ENCODE data around the gene MOV10L1. TPM values are rescaled to one million over a fixed set of nuclear protein-coding genes. Genes with fewer than 3 reads are reported as not detected.

Gene MOV10L1
- total and polyA plus RNA-seq, 2 experiments from 2014 or later: 0.73 to 1.8 TPM

- DNase-seq (ENCODE audit: low spot score) (no peak), ATAC-seq (no peak)
- Histone ChIP-seq H3K27ac (ENCODE audit: low read depth) (no peak overlapping the region), H3K4me3 (no peak overlapping the region), H3K4me1 (ENCODE audit: insufficient read depth) (no peaks in the 10 kb centered on the region), H3F3A (replicated peaks; ENCODE audit: low read depth) (no peaks in the 10 kb centered on the region), H3K36me3 (ENCODE audit: insufficient read depth) (no peaks in the 10 kb centered on the region), H2AFZ (no peak overlapping the region), H3K79me2 (replicated peaks; ENCODE audit: insufficient read depth) (no peaks in the 10 kb centered on the region), H4K20me1 (replicated peaks; ENCODE audit: insufficient read depth) (no peaks in the 10 kb centered on the region), H3K27me3 (ENCODE audit: insufficient read depth) (no peaks in the 10 kb centered on the region), H3K9me2 (ENCODE audit: insufficient read depth) (no peaks in the 10 kb centered on the region), H3K4me2 (no peak overlapping the region)
- no peaks in the 10 kb centered on the region for H3K36me3 Mint-ChIP-seq (ENCODE audit: low read depth)
- H3K4me3 Mint-ChIP-seq: no peak overlapping the region
- peaks cover 6% of the 10 kb centered on the region; the same call in 2 of the 3 replicates for H3K4me1 Mint-ChIP-seq
- TF ChIP-seq JUNB (IDR thresholded peaks at IDR 0.05; ENCODE audit: unreplicated experiment) (no peak), ETS1 (IDR thresholded peaks at IDR 0.05) (no peak), CTCF (conservative IDR thresholded peaks at IDR 0.05; ENCODE audit: low read depth in 2 of 2) (no peak), REST (IDR thresholded peaks at IDR 0.05; ENCODE audit: unreplicated experiment) (no peak), POLR2AphosphoS5 (IDR thresholded peaks at IDR 0.05; ENCODE audit: low read depth) (no peak), EZH2 (IDR thresholded peaks at IDR 0.05; ENCODE audit: low read depth, unreplicated experiment) (no peak), ZNF462 (CRISPR knock-in tag; IDR thresholded peaks at IDR 0.05) (no peak), STAT1 (IDR thresholded peaks at IDR 0.05; ENCODE audit: unreplicated experiment) (no peak)
- H3K27me3 Mint-ChIP-seq (ENCODE audit: insufficient read depth, low read depth, poor library complexity): peaks cover 1% of the 10 kb centered on the region
- no peak overlapping the region for H3K27ac Mint-ChIP-seq
- peaks cover 10% of the 10 kb centered on the region; the same call in 2 of the 3 replicates for H3K9me3 Mint-ChIP-seq
Measured at GRCh38 chr22:50119768-50120251, 30.0 kb downstream of the MOV10L1 start.

All from GM23338 (cell line).